HG02588 (cell line): Measurements from ENCODE around the gene SYT3.

Source experiments
- ATAC-seq: cut with Tn5 transposase; IDR thresholded peaks from one replicate; pipeline ENCODE4 v1.9.1; 2021; ENCODE audit warnings: mild to moderate bottlenecking, moderate library complexity; ENCODE audit not compliant: unreplicated experiment

The SYT3 gene

GRCh38 chr19:50639121-50640112 lies at the start of gene SYT3:
TSS of gene SYT3 (minus strand) at chr19:50639881. CDS start at chr19:50637411, 2,470 bp downstream.
- ATAC-seq = no peak

- no peak for ATAC-seq
Measured at GRCh38 chr19:50688766-50689165, 49.1 kb upstream of the SYT3 start.

GRCh38 chr19:50686310-50687032 lies 46.8 kb upstream of the SYT3 start:
- no peak for ATAC-seq

- peak; percentile 82 for ATAC-seq
Measured at GRCh38 chr19:50679177-50680125, 39.8 kb upstream of the SYT3 start.

- ATAC-seq = no peak
Measured at GRCh38 chr19:50678323-50678722, 38.6 kb upstream of the SYT3 start.

- no peak for ATAC-seq
Measured at GRCh38 chr19:50677636-50678035, 38.0 kb upstream of the SYT3 start.

- no peak for ATAC-seq
Measured at GRCh38 chr19:50676625-50677197, 37.0 kb upstream of the SYT3 start.

GRCh38 chr19:50673118-50673517 lies 33.4 kb upstream of the SYT3 start:
- no peak for ATAC-seq

- ATAC-seq = no peak
Measured at GRCh38 chr19:50670102-50670380, 30.4 kb upstream of the SYT3 start.

GRCh38 chr19:50669302-50670101 lies 29.8 kb upstream of the SYT3 start:
- ATAC-seq = no peak

- no peak for ATAC-seq
Measured at GRCh38 chr19:50668879-50669278, 29.2 kb upstream of the SYT3 start.

- ATAC-seq = no peak
Measured at GRCh38 chr19:50668416-50668815, 28.7 kb upstream of the SYT3 start.

GRCh38 chr19:50667759-50668231 lies 28.1 kb upstream of the SYT3 start:
- ATAC-seq = no peak

- no peak for ATAC-seq
Measured at GRCh38 chr19:50667177-50667758, 27.6 kb upstream of the SYT3 start.

- ATAC-seq = no peak
Measured at GRCh38 chr19:50666346-50667176, 26.9 kb upstream of the SYT3 start.

GRCh38 chr19:50664204-50664603 lies 24.5 kb upstream of the SYT3 start:
- no peak for ATAC-seq

- no peak for ATAC-seq
Measured at GRCh38 chr19:50663482-50663790, 23.8 kb upstream of the SYT3 start.

- no peak for ATAC-seq
Measured at GRCh38 chr19:50662651-50663481, 23.2 kb upstream of the SYT3 start.
